HG02798 (cell line): Measurements from ENCODE around the gene NANOS2.
"Not testable (repeated sequence)": the region's sequence is repeated elsewhere in the genome, so short reads cannot be mapped to it uniquely, and the experiment has no call there.

Experiments
- ATAC-seq: cut with Tn5 transposase; IDR thresholded peaks from one replicate; pipeline ENCODE4 v1.9.1; 2021; ENCODE audit warnings: mild to moderate bottlenecking; ENCODE audit not compliant: unreplicated experiment, poor library complexity

The NANOS2 gene

GRCh38 chr19:45897261-45897812 is 17.2 kb downstream of the NANOS2 start:
- ATAC-seq, result no peak

GRCh38 chr19:45895983-45896599 is 18.5 kb downstream of the NANOS2 start:
- ATAC-seq, result not testable (repeated sequence)

- no peak for ATAC-seq
These were observed 19.0 kb downstream of the NANOS2 start for GRCh38 chr19:45895519-45895972.

GRCh38 chr19:45890877-45891276 is 23.7 kb downstream of the NANOS2 start:
- ATAC-seq, result no peak

- ATAC-seq, result no peak
These were observed 25.2 kb downstream of the NANOS2 start for GRCh38 chr19:45889210-45889885.

GRCh38 chr19:45887200-45887710 is 27.3 kb downstream of the NANOS2 start:
- no peak for ATAC-seq

- ATAC-seq, result peak; percentile 55
These were observed 28.0 kb downstream of the NANOS2 start for GRCh38 chr19:45886427-45887199.

GRCh38 chr19:45885556-45886426 is 28.8 kb downstream of the NANOS2 start, which contains the start of gene IRF2BP1:
IRF2BP1 (minus strand) TSS chr19:45886141; CDS start chr19:45885774, 367 bp downstream.
- peak; percentile 62 for ATAC-seq

GRCh38 chr19:45884682-45885555 is 29.7 kb downstream of the NANOS2 start:
- ATAC-seq, result no peak

- no peak for ATAC-seq
These were observed 30.5 kb downstream of the NANOS2 start for GRCh38 chr19:45883881-45884681.

GRCh38 chr19:45883586-45883880 is 31.0 kb downstream of the NANOS2 start:
- no peak for ATAC-seq

GRCh38 chr19:45882652-45883585 is 31.7 kb downstream of the NANOS2 start:
- peak; percentile 27 for ATAC-seq

GRCh38 chr19:45881909-45882528 is 32.6 kb downstream of the NANOS2 start:
- ATAC-seq, result no peak

- ATAC-seq, result no peak
These were observed 33.3 kb downstream of the NANOS2 start for GRCh38 chr19:45881082-45881908.

GRCh38 chr19:45879971-45880370 is 34.6 kb downstream of the NANOS2 start:
- no peak for ATAC-seq

GRCh38 chr19:45879055-45879454 is 35.5 kb downstream of the NANOS2 start:
- ATAC-seq, result no peak
